HEK293 (cell line): Measurements from ENCODE around the gene MEGF6.

Experiments used
- CTCF ChIA-PET: fragments of 350-600 bp; formaldehyde crosslinking; extraction: SDS; loops from one replicate; lab custom pipeline; 2021; ENCODE audit warnings: antibody characterized with exemption; lab: Yijun Ruan, JAX
- POLR2A ChIA-PET: fragments of 300-600 bp; formaldehyde crosslinking; extraction: SDS; loops from one replicate; lab custom pipeline; 2020; ENCODE audit warnings: antibody characterized with exemption, inconsistent platforms; lab: Yijun Ruan, JAX
- H3K27ac ChIP-seq: fragments of 200-500 bp; sonication (Bioruptor generic); 2 replicates; pipeline ENCODE4 v1.5.1; 2014; ENCODE audit warnings: low read depth, low read length, control low read depth, inconsistent platforms; ENCODE audit errors: extremely low read depth
- H3K36me3 ChIP-seq, 2 experiments: fragments of 200-500 bp in 1 of 2; sonication (Bioruptor generic) in 1 of 2; 1 replicate in 1 of 2; 2 replicates in 1 of 2; pipeline ENCODE4 v1.5.1; 2014 to 2017; ENCODE audit warnings: inconsistent platforms in 2 of 2, low read length in 2 of 2; ENCODE audit not compliant: control insufficient read depth in 2 of 2, insufficient read depth in 1 of 2
- H3K4me1 ChIP-seq: fragments of 200-500 bp; sonication (Bioruptor generic); 2 replicates; pipeline ENCODE4 v1.5.1; 2014; ENCODE audit warnings: mild to moderate bottlenecking, low read length, inconsistent platforms; ENCODE audit not compliant: control insufficient read depth, insufficient read depth
- H3K4me3 ChIP-seq: 2 replicates; pipeline ENCODE4 v1.5.1; 2011; ENCODE audit warnings: low read depth, mild to moderate bottlenecking, control low read depth, low read length, moderate library complexity
- H3K9me3 ChIP-seq: fragments of 200-500 bp; sonication (Bioruptor generic); 2 replicates; pipeline ENCODE4 v1.5.1; 2014; ENCODE audit warnings: low read depth, low read length, inconsistent platforms; ENCODE audit not compliant: control insufficient read depth, insufficient read depth
- EGR2 ChIP-seq: fragments of 450-650 bp; formaldehyde crosslinking; IDR thresholded peaks from 2 replicates; pipeline ENCODE4 v1.5.1; 2016; ENCODE audit warnings: low read depth, missing biosample characterization, missing genetic modification characterization
- GFI1B ChIP-seq: fragments of 450-650 bp; formaldehyde crosslinking; IDR thresholded peaks from 2 replicates; pipeline ENCODE4 v1.5.1; 2016; ENCODE audit warnings: missing biosample characterization, missing genetic modification characterization
- GLIS2 ChIP-seq: fragments of 450-650 bp; formaldehyde crosslinking; IDR thresholded peaks from 2 replicates; pipeline ENCODE4 v1.5.1; 2016; ENCODE audit warnings: missing biosample characterization, missing genetic modification characterization
- HOXD13 ChIP-seq: sonication (generic); formaldehyde crosslinking; IDR thresholded peaks from 2 replicates; pipeline ENCODE4 v1.8.0; 2022; ENCODE audit warnings: missing genetic modification reagents, borderline replicate concordance
- KLF9 ChIP-seq: fragments of 450-650 bp; formaldehyde crosslinking; IDR thresholded peaks from 2 replicates; pipeline ENCODE4 v1.5.1; 2016; ENCODE audit warnings: missing biosample characterization, missing genetic modification characterization, low read depth
- MZF1 ChIP-seq: fragments of 450-650 bp; formaldehyde crosslinking; IDR thresholded peaks from 2 replicates; pipeline ENCODE4 v1.5.1; 2017; ENCODE audit warnings: missing biosample characterization, missing genetic modification characterization, borderline replicate concordance
- SCRT1 ChIP-seq: fragments of 450-650 bp; formaldehyde crosslinking; IDR thresholded peaks from 2 replicates; pipeline ENCODE4 v1.5.1; 2016; ENCODE audit warnings: missing biosample characterization, missing genetic modification characterization, borderline replicate concordance
- WT1 ChIP-seq: fragments of 450-650 bp; formaldehyde crosslinking; IDR thresholded peaks from 2 replicates; pipeline ENCODE4 v1.5.1; 2016; ENCODE audit warnings: missing biosample characterization, missing genetic modification characterization
- ZIC2 ChIP-seq: fragments of 450-650 bp; formaldehyde crosslinking; IDR thresholded peaks from 2 replicates; pipeline ENCODE4 v1.5.1; 2016; ENCODE audit warnings: missing biosample characterization, missing genetic modification characterization
- ZNF24 ChIP-seq: fragments of 450-650 bp; formaldehyde crosslinking; IDR thresholded peaks from 2 replicates; pipeline ENCODE4 v1.5.1; 2016; ENCODE audit warnings: missing biosample characterization, missing genetic modification characterization
- ZNF354C ChIP-seq: fragments of 450-650 bp; formaldehyde crosslinking; IDR thresholded peaks from 2 replicates; pipeline ENCODE4 v1.5.1; 2016; ENCODE audit warnings: missing biosample characterization, missing genetic modification characterization, low read depth, borderline replicate concordance
- ZNF521 ChIP-seq: fragments of 450-650 bp; formaldehyde crosslinking; IDR thresholded peaks from 2 replicates; pipeline ENCODE4 v1.5.1; 2017; ENCODE audit warnings: missing biosample characterization, mild to moderate bottlenecking, missing genetic modification characterization
- ZNF600 ChIP-seq: fragments of 450-650 bp; formaldehyde crosslinking; IDR thresholded peaks from 2 replicates; pipeline ENCODE4 v1.5.1; 2016; ENCODE audit warnings: missing biosample characterization, missing genetic modification characterization
- ZNF621 ChIP-seq: fragments of 450-650 bp; formaldehyde crosslinking; IDR thresholded peaks from 2 replicates; pipeline ENCODE4 v1.5.1; 2017; ENCODE audit warnings: missing biosample characterization, missing genetic modification characterization
- ZNF629 ChIP-seq: fragments of 450-650 bp; formaldehyde crosslinking; IDR thresholded peaks from 2 replicates; pipeline ENCODE4 v1.5.1; 2017; ENCODE audit warnings: missing biosample characterization, missing genetic modification characterization
- ZNF670 ChIP-seq: fragments of 450-650 bp; formaldehyde crosslinking; IDR thresholded peaks from 2 replicates; pipeline ENCODE4 v1.5.1; 2016; ENCODE audit warnings: missing biosample characterization, missing genetic modification characterization, low read depth
- TF ChIP-seq, protein P1 (sequence below): fragments of 450-650 bp; formaldehyde crosslinking; IDR thresholded peaks from 2 replicates; pipeline ENCODE4 v1.5.1; 2016; ENCODE audit warnings: missing biosample characterization, missing genetic modification characterization
- TF ChIP-seq, protein P2 (sequence below): fragments of 450-650 bp; IDR thresholded peaks from 2 replicates; pipeline ENCODE4 v1.5.1; 2018; ENCODE audit warnings: missing biosample characterization, mild to moderate bottlenecking, missing genetic modification characterization
- TF ChIP-seq, protein P3 (sequence below): fragments of 450-650 bp; formaldehyde crosslinking; IDR thresholded peaks from 2 replicates; pipeline ENCODE4 v1.5.1; 2016; ENCODE audit warnings: missing biosample characterization, missing genetic modification characterization
- TF ChIP-seq, protein P4 (sequence below): fragments of 450-650 bp; formaldehyde crosslinking; IDR thresholded peaks from 2 replicates; pipeline ENCODE4 v1.5.1; 2016; ENCODE audit warnings: missing biosample characterization, missing genetic modification characterization
- TF ChIP-seq, protein P5 (sequence below): fragments of 450-650 bp; formaldehyde crosslinking; IDR thresholded peaks from 2 replicates; pipeline ENCODE4 v1.5.1; 2016; ENCODE audit warnings: missing biosample characterization, missing genetic modification characterization
- TF ChIP-seq, protein P6 (sequence below): fragments of 450-650 bp; formaldehyde crosslinking; IDR thresholded peaks from 2 replicates; pipeline ENCODE4 v1.5.1; 2016; ENCODE audit warnings: missing biosample characterization, missing genetic modification characterization
- TF ChIP-seq, protein P7 (sequence below): fragments of 450-650 bp; formaldehyde crosslinking; IDR thresholded peaks from 2 replicates; pipeline ENCODE4 v1.5.1; 2017; ENCODE audit warnings: missing biosample characterization, missing genetic modification characterization

MEGF6 gene

DNA sequence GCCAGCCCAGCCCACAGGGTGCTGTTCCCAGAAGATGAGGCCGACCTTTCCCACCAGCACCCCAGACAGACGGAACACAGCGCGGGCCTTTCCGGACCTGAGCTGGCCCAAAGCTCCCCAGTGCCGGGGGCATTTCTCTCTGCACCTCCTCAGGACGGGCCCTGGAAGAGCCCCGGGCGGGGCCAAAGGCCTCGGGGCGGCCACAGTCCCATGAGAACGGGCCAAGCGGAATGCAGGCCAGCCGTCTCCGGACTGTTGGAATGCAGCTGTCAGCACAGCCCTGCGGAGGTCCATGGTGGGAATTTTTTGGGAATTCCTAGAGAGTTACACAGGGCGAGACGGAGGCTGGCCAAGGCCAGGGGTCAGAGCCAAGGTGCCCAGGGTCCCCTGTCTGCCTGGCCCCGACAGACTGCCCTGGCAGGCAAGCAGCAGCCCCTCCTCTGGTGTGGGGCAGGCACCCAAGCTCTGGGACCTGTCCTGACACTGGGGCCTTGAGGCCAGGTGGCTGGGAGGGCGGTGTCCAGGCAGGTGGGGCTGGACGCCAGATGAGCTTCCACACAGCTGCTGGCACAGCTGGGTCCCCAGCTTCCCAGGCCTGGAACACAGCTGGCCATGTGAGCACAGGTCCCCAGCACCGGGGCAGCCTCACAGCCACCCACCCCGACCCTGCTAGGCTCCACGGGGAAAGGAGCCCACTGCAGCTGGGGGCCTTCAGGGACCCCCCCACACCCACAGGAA, 63.0 kb downstream of the MEGF6 start (continued):
- TF ChIP-seq, protein P1, sequence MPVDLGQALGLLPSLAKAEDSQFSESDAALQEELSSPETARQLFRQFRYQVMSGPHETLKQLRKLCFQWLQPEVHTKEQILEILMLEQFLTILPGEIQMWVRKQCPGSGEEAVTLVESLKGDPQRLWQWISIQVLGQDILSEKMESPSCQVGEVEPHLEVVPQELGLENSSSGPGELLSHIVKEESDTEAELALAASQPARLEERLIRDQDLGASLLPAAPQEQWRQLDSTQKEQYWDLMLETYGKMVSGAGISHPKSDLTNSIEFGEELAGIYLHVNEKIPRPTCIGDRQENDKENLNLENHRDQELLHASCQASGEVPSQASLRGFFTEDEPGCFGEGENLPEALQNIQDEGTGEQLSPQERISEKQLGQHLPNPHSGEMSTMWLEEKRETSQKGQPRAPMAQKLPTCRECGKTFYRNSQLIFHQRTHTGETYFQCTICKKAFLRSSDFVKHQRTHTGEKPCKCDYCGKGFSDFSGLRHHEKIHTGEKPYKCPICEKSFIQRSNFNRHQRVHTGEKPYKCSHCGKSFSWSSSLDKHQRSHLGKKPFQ, result no peak
- TF ChIP-seq GFI1B, result no peak
- TF ChIP-seq, protein P2, sequence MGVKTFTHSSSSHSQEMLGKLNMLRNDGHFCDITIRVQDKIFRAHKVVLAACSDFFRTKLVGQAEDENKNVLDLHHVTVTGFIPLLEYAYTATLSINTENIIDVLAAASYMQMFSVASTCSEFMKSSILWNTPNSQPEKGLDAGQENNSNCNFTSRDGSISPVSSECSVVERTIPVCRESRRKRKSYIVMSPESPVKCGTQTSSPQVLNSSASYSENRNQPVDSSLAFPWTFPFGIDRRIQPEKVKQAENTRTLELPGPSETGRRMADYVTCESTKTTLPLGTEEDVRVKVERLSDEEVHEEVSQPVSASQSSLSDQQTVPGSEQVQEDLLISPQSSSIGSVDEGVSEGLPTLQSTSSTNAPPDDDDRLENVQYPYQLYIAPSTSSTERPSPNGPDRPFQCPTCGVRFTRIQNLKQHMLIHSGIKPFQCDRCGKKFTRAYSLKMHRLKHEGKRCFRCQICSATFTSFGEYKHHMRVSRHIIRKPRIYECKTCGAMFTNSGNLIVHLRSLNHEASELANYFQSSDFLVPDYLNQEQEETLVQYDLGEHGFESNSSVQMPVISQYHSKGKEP (tag by site-specific recombination), result no peak
- TF ChIP-seq, protein P3, sequence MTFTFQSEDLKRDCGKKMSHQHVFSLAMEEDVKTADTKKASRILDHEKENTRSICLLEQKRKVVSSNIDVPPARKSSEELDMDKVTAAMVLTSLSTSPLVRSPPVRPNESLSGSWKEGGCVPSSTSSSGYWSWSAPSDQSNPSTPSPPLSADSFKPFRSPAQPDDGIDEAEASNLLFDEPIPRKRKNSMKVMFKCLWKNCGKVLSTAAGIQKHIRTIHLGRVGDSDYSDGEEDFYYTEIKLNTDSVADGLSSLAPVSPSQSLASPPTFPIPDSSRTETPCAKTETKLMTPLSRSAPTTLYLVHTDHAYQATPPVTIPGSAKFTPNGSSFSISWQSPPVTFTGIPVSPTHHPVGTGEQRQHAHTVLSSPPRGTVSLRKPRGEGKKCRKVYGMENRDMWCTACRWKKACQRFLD (tag by site-specific recombination), result no peak
- no peak for TF ChIP-seq ZNF629 (tag by site-specific recombination)

DNA sequence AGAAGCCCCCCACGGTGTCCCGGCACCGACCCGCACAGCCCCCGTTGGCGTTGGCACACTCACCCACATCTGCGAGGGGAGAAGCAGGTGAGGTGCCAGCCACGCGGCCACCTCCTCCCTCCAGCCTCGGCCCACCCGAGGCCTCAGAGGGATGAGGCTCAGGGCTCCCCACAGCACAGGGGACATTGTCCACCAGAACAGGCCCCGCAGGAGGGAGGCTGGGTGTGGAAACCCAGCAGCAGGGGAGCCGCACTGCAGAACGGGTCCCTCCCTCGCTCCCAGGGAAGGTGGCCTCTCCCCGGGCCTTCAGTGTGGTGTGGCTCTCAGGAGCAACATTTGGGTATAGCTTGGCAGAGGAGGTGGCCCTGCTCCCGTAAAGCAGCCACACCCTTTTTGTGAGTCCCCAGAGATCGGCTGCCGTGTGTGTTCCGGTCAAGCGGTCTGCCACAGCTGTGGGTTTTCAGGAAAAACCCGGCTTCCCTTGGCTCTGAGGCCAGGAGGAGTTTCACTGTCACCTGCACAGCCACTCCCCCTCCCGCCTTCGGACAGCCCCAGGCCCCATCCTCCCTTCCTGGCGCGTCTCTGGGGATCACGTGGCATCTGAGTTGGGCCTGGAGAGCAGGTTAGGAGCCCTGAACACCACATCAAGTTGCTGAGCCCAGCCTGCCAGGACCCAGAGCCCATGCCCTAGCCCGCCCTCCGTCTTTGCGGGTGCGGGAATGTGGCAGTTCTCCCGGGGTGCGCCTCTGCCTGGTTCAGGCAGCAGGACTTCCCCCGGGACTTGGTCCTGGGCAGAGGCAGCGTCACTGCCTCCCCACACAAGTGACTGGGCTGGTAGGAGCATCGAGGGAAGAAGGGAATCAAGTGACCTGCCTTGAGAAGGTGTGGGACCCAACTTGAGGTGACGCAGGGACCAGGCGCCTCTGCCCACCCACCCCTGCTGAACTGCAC, 64.0 kb downstream of the MEGF6 start:
- H3K4me1 ChIP-seq, result peaks cover 3% of the 10 kb centered on the region; the same call in 1 of the 2 replicates
- CTCF ChIA-PET, result no interaction called here
- no peak overlapping the region for H3K4me3 ChIP-seq
- no peaks in the 10 kb centered on the region for H3K36me3 ChIP-seq
- POLR2A ChIA-PET, result no interaction called here
- H3K9me3 ChIP-seq, result no peaks in the 10 kb centered on the region
- no peak overlapping the region for H3K27ac ChIP-seq
- TF ChIP-seq KLF9 (tag by site-specific recombination) (no peak), HOXD13 (CRISPR knock-in tag) (no peak), ZNF354C (no peak), SCRT1 (tag by site-specific recombination) (no peak), ZNF670 (tag by site-specific recombination) (no peak), ZIC2 (tag by site-specific recombination) (peak; percentile 64), ZNF600 (tag by site-specific recombination) (peak; percentile 80; the same call in 1 of the 2 replicates), GLIS2 (tag by site-specific recombination) (peak; percentile 56), MZF1 (tag by site-specific recombination) (no peak), ZNF521 (no peak), ZNF621 (tag by site-specific recombination) (no peak), ZNF24 (no peak), WT1 (peak; percentile 73), EGR2 (tag by site-specific recombination) (0 out of 2 replicates have a peak, but pooled peaks have one; percentile 13)
- TF ChIP-seq, protein P4, sequence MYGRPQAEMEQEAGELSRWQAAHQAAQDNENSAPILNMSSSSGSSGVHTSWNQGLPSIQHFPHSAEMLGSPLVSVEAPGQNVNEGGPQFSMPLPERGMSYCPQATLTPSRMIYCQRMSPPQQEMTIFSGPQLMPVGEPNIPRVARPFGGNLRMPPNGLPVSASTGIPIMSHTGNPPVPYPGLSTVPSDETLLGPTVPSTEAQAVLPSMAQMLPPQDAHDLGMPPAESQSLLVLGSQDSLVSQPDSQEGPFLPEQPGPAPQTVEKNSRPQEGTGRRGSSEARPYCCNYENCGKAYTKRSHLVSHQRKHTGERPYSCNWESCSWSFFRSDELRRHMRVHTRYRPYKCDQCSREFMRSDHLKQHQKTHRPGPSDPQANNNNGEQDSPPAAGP (tag by site-specific recombination), result peak; percentile 79
- TF ChIP-seq, protein P5, sequence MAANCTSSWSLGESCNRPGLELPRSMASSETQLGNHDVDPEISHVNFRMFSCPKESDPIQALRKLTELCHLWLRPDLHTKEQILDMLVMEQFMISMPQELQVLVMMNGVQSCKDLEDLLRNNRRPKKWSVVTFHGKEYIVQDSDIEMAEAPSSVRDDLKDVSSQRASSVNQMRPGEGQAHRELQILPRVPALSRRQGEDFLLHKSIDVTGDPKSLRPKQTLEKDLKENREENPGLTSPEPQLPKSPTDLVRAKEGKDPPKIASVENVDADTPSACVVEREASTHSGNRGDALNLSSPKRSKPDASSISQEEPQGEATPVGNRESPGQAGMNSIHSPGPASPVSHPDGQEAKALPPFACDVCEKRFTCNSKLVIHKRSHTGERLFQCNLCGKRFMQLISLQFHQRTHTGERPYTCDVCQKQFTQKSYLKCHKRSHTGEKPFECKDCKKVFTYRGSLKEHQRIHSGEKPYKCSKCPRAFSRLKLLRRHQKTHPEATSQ (tag by site-specific recombination), result no peak
- TF ChIP-seq, protein P6, sequence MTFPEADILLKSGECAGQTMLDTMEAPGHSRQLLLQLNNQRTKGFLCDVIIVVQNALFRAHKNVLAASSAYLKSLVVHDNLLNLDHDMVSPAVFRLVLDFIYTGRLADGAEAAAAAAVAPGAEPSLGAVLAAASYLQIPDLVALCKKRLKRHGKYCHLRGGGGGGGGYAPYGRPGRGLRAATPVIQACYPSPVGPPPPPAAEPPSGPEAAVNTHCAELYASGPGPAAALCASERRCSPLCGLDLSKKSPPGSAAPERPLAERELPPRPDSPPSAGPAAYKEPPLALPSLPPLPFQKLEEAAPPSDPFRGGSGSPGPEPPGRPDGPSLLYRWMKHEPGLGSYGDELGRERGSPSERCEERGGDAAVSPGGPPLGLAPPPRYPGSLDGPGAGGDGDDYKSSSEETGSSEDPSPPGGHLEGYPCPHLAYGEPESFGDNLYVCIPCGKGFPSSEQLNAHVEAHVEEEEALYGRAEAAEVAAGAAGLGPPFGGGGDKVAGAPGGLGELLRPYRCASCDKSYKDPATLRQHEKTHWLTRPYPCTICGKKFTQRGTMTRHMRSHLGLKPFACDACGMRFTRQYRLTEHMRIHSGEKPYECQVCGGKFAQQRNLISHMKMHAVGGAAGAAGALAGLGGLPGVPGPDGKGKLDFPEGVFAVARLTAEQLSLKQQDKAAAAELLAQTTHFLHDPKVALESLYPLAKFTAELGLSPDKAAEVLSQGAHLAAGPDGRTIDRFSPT (tag by site-specific recombination), result no peak; the same call in 1 of the 2 replicates
- TF ChIP-seq, protein P7, sequence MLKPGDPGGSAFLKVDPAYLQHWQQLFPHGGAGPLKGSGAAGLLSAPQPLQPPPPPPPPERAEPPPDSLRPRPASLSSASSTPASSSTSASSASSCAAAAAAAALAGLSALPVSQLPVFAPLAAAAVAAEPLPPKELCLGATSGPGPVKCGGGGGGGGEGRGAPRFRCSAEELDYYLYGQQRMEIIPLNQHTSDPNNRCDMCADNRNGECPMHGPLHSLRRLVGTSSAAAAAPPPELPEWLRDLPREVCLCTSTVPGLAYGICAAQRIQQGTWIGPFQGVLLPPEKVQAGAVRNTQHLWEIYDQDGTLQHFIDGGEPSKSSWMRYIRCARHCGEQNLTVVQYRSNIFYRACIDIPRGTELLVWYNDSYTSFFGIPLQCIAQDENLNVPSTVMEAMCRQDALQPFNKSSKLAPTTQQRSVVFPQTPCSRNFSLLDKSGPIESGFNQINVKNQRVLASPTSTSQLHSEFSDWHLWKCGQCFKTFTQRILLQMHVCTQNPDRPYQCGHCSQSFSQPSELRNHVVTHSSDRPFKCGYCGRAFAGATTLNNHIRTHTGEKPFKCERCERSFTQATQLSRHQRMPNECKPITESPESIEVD (tag by site-specific recombination), result no peak
